ENCODE data around the gene C6orf163.
"Not testable (repeated sequence)": the region's sequence is repeated elsewhere in the genome, so short reads cannot be mapped to it uniquely, and the experiment has no call there.

Gene C6orf163

DNA sequence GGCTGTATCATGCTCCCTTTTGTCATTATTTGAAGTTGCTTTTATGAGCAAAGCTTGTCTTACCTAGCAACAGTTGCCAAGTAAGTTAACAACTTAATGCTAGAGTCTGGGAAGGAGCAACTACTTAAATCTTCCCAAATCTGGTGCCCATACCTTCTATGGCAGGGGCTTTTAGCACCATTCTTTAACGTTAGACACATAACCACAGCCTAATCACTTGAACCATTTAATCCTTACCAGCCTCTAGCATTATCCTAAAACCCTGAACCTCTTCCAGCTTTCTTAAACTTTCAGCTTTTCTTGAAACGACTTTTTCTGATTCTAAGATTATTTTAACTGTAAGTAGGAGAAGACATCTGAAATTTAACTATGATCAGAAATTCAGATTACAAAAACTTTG is at the start of gene C6orf163:
TSS of gene C6orf163 (plus strand) at position 83 of the 400 bp plus-strand sequence. CDS start at position 370, 287 bp downstream.
- DNase-seq (ENCODE audit: low read depth in 2 of 3, low spot score in 1 of 3): no peak

DNA sequence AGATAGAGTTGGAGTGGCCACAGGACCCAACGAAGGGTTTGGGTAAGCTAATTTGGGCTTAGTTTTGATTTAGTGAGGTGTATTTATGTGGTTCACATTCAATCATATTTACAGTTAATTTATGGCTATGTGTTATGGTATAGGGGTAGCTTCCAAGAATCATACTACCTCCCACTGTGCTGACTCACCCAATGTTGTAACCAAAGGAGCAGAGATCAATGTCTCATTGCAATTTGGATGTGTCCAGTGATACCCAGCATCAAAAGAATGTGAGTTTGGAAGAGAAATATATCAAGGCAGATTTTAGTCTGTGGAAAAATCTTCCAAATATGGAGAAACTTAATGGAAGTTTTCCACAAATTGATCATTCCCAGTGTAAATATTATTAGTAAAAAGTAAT is 47.5 kb upstream of the C6orf163 start:
- DNase-seq (ENCODE audit: low read depth in 2 of 3, low spot score in 1 of 3): no peak

DNA sequence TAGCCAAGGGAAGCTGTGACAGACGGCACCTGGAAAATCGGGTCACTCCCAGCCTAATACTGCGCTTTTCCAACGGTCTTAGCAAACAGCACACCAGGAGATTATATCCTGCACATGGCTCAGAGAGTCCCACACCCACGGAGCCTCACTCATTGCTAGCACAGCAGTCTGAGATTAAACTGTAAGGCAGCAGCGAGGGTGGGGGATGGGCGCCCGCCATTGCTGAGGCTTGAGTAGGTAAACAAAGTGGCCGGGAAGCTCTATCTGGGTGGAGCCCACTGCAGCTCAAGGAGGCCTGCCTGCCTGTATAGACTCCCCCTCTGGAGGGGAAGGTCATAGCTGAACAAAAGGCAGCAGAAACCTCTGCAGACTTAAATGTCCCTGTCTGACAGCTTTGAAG is 43.3 kb upstream of the C6orf163 start:
- DNase-seq (ENCODE audit: low read depth in 2 of 3, low spot score in 1 of 3): not testable (repeated sequence)

DNA sequence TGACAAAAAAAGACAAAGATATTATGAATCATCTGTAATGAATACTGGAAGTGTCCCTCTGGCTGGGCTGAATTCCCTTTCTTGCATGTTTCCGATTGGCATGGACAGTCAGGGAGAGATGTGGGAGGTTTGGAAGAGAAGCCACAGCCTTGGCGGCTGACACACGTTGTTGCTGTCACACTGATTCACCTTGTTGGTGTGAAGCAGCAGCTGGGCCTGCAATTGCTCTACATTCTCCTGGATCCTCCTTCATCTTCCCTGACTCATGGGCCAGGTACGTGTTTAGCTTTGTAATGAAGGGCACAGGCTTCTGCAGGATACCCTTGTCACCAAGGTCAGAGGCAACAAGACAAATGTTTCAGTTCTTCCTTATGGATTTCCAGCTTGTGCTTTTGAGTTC is 35.6 kb upstream of the C6orf163 start:
- DNase-seq (ENCODE audit: low read depth in 2 of 3, low spot score in 1 of 3): no peak

DNA sequence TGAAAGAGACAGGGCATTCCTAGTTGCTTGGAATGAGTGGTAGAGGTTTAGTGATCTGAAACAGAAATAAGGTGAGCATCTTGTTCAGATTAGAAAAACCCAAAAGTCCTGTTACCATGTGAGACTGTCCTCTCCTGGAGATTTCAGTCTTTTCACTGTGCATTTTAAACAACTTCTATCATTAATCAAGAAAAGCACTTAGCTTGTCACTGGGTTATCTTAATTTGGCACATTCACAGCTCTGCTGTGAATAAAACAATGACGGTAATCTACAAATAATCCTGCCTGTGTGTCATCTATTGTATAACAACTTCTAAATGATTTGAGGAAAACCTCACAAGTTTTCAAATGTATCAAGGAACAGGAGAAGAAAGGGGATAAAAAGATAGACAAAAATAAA is 31.8 kb upstream of the C6orf163 start:
- DNase-seq (ENCODE audit: low read depth in 2 of 3, low spot score in 1 of 3): no peak

DNA sequence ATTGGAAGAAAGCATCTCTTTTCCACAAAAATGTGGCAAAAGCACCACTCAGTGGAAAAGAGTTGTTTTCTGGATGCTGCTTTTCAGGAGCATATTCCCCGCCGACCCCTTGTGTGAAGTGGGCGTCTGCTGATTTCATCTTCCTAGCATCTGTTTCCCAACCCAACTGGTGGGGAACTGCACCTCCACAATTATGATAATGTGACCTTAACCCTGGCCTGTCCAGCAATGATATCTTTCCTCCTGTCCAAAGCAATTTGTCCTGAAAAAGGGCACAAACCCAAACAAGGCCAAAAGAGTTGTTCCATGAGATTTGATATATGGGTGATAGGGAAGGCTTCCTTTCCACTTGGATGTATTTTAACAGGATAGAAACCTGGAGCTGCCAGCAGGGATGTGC is 29.5 kb upstream of the C6orf163 start:
- DNase-seq (ENCODE audit: low read depth in 2 of 3, low spot score in 1 of 3): no peak

DNA sequence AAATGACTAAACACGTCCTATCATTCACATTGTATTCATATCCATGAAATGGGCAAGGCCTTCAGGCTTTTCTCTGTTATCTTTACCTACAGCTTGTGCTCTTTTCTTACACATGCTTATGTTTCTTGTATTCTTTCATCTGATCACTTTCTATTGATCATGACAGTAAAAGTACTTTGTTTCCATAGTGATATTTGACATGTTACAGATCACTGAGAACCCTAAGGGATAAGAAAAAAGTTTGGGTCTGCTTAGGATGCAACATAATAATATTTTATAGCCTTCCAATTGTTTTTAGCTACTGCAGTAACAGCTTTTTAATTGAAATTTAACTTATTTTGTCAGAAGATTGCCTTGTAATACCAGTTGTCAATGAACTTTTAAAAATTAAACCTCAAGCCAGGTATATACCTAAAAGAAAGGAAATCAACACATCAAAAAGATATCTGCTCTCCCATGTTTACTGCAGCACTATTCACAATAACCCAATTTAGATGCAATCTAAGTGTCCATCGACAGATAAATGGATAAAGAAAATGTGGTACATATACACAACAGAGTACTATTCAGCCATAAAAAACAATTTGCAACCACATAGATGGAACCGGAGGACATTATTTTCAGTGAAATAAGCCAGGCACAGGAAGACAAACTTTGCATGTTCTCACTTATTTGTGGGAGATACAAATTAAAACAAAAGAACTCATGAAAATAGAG is 25.2 kb upstream of the C6orf163 start:
- no peak for DNase-seq (ENCODE audit: low read depth in 2 of 3, low spot score in 1 of 3)

DNA sequence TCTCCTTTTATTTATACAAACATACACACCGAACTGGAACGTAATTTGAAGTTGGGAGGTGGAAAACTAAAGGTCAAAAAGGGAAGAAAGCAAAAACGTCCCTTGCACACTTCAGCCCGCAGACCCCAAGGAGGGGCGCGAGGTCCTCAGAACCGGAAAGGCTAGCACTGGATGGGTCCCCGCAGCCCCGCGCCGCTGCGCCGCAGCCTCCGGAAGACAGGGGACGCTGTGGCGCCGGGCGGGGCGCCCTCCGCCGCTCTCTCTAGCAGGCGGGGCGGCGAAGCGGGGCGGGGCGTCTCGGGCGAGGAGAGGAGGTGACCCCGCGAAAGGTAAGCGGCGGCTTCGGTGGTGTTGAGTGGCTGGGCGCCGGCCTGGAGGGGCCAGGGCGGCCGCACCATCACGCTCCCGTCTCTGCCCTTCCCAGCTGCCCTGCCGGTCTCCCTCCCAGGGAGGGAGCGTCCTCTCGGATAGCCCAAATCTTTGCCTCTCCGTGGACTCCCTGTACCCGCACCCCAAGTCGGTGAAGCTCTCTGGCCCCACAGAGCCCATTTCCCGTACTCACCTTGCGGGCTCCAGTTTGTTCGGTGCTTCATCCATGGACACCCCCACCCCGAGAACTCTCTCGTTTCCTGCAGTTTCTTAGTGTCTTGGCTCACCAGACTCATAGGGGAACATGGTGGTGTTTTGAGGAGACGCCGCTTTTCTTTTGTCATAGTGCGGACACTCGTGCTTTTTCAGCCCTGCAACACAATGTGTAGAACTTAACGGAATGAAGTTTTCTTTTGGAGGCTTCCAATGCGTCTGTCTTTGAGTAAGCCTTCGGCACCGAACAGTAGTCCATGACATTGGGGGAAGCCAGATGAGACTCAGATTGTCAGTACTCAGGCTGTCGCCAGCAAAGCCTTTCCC is 22.1 kb upstream of the C6orf163 start, which contains the start of gene SMIM8:
TSS of gene SMIM8 (plus strand) at position 285 of the 909 bp plus-strand sequence. CDS start 14,444 bp downstream, outside the sequence.
- DNase-seq (ENCODE audit: low read depth in 2 of 3, low spot score in 1 of 3): peak; percentile 67 to 88 (median 82)

DNA sequence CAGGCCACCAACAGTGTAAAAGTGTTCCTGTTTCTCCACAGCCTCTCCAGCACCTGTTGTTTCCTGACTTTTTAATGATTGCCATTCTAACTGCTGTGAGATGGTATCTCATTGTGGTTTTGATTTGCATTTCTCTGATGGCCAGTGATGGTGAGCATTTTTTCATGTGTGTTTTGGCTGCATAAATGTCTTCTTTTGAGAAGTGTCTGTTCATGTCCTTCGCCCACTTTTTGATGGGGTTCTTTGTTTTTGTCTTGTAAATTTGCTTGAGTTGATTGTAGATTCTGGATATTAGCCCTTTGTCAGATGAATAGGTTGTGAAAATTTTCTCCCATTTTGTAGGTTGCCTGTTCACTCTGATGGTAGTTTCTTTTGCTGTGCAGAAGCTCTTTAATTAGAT is 20.7 kb upstream of the C6orf163 start:
- DNase-seq (ENCODE audit: low read depth in 2 of 3, low spot score in 1 of 3): not testable (repeated sequence)

DNA sequence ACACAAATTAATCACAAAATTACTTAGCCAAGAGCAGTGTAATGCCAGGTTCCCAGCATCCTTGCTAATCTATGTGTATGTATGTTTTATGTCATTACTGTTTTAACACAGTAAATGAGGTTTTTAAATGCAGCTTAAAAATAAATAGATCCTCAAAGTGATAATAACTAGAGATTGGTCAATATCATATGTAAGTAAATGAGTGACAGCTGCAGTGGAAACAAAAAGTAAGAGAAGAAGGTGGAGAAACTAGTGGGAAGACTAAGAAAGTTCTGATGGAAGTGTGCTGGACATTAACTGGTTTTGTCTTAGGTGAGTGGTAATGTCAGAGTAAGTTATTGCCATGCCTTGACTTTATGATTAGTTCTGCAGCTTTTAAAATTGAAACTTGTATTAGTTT is 13.7 kb upstream of the C6orf163 start:
- DNase-seq (ENCODE audit: low read depth in 2 of 3, low spot score in 1 of 3): no peak

DNA sequence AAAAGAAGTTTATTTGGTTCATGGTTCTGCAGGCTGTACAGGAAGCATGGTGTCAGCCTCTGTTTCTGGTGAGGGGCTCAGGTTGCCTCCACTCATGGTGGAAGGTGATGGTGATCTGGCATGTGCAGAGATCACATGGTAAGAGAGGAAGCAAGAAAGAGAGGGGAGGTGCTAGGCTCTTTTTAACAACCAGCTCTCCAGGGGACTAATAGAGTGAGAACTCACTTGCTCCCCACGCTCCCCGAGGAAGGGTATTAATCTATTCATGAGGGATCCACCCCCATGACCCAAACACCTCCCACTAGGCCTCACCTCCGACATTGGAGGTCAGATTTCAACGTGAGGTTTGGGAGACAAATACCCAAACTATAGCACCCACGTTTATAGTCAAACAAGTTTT is 11.6 kb upstream of the C6orf163 start:
- no peak for DNase-seq (ENCODE audit: low read depth in 2 of 3, low spot score in 1 of 3)

DNA sequence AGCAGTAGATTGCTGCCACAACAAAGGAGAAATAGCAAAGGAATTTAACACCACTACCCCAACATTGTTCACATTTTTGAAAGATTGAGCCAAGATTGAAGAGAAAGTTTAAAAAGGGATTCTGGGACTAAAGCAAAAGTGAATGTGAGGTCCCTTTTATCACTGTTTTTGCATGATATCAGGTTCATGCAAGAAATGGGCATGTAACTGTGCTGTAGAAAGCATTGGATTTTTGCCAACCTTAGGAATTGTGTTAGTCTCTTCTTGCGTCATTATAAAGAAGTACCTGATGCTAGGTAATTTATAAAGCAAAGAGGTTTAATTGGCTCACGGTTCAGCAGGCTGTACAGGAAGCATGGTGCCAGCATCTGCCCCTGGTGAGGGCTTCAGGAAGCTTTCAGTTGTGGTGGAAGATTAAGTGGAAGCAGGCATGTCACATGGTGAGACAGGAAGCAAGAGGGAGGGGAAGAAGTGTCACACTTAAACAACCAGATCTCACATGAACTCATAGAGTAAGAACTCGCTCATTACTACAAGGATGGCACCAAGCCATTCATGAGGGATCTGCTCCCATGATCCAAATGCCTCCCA is 10.9 kb upstream of the C6orf163 start:
- no peak for DNase-seq (ENCODE audit: low read depth in 2 of 3, low spot score in 1 of 3)

DNA sequence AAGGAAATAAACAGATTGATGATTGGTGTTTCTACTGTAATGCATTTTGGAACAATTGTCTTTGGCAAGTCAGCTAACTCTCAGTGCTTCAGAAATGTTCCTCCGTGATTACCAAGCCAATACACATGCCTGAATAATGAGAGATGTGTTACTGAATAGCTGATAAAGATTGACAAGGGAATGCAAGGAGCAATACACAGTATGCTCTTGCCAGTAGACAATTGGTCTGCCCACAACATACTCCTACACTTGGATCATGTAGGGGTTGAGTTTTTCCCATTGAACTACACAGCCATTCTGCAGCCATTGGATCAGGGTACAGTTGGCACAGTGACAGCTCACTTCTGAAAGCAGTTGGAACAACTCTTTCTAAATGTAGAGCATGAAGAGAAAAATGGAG is 9.9 kb upstream of the C6orf163 start:
- no peak for DNase-seq (ENCODE audit: low read depth in 2 of 3, low spot score in 1 of 3)

DNA sequence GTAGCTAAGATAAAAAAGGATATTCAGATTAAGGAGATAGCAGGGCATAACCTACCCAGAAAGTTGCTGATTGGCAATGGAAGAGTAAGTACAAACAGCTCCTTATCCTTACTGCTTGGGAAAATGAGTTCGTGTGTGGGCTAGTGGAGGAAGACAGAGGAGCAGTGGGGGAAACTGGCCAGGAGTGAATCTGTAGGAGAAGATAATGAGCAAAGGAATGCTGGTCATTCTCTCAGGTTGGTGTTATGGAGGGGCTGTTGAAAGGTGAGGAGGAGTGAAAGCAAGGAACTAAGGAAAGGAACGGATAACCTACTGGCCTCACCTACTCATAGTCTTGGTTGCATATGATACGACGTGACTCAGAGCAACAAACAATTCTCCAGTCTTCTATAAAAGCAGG is 8.2 kb upstream of the C6orf163 start:
- DNase-seq (ENCODE audit: low read depth in 2 of 3, low spot score in 1 of 3): no peak

DNA sequence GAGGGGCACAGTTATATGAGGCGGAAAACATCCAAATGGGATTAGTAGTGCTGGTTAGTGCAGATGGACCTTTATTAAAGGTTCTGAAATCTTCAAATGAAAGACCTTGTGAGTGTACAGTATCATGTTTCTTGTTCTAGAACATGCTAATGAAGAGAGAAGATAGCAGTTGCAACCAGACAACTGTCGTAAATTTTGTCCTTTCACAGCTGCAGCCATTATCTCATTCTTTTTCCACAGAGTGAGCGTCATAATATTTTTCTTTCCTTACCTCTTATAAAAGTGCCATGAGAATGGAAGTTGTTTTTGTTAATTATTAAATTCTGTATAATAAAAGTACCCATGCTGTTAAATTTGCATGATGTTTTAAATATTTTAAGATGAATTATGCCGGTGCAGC is 4.4 kb upstream of the C6orf163 start:
- no peak for DNase-seq (ENCODE audit: low read depth in 2 of 3, low spot score in 1 of 3)

DNA sequence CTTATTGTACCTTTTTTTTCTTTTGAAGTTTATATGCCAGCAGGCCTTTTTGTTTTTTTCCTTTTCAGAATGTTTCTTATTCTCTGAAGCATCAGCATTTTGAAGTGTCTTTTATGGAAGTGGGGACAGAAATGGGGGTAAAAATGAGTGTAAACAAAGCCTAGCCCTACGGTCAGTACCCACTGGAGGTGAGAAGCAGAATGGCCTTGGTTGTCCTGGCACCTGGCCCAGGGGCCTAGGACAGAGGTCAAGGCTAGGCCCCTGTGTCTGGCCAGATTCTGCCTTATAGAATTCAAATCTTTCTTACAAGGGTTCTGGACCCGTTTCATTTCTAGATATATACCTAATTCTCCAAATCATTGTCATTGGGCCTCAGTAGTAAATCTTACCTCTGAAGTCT is 3.5 kb upstream of the C6orf163 start:
- DNase-seq (ENCODE audit: low read depth in 2 of 3, low spot score in 1 of 3): no peak

DNA sequence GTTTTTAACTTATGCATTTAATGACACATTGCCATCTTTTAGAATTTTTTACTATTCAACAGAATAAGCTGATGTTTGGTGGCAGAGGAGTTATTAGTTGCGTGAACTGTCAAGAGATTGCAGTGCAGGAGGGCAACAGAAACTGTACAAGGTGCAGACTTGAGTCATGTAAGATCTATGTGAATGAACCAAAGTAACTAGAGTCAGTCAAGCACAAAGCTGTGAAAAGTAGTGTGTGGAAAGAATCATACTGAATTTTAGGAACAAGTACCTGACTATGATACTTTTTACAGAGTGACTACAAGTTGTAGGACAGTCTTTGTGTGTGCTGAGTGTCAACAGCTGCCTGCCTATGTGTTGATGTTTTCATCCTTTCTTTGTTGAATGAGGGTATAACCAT is 2.7 kb upstream of the C6orf163 start:
- no peak for DNase-seq (ENCODE audit: low read depth in 2 of 3, low spot score in 1 of 3)

DNA sequence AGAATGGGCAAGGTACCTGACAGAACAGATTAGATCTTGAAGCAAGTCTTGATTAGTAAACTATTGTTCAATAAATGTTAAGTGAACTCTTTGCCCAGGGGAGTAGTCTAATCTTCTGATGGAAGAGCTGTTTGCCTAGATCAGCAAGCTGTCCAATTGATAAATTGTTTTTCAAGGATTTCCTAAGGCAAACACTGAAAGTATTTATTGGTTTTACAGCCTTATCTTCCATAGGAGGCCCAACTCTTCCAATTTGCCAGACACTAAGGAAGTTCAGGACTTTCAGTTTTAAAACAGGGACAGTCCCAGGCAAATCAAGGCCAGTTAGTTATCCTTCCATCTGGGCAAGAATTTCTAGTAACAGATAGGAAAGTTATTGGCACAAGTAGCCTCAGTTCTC is 1.8 kb upstream of the C6orf163 start:
- DNase-seq (ENCODE audit: low read depth in 2 of 3, low spot score in 1 of 3): no peak

DNA sequence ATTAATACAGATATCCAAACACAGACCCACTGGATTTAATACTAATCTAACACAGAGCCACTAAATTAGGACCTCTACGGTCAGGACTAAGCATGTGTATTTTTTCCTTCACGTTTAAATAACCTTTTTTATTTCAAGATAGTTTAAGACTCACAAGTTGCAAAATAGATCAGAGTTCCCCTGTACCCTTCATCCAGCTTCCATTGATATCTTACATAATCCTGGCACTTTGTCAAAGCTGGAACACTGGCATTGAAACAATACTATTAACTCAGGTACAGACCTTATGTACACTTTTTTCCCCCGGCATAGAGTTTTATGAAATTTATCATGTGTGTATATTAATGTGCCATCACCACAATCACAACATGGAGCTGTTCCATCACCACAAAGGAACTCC is 2.1 kb downstream of the C6orf163 start:
- no peak for DNase-seq (ENCODE audit: low read depth in 2 of 3, low spot score in 1 of 3)

DNA sequence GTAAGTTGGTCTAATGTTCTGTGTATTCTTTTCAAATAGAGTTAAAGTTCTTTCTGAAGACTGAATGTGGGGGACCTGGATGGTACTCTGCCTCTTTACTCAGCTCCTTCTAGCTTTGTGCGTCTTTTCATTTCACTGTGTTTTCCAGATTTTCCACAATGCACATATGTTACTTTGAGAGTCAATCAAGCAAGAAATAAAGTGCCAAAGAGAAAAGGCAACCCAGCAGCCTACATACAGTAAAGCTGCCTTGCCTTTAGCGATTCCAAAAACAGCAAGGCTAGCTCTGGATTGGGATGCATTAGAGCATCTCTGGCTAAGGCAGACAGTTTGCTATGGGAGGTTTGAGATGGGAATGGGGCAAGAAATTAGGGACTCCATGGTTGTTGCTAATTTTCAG is 5.3 kb downstream of the C6orf163 start:
- no peak for DNase-seq (ENCODE audit: low read depth in 2 of 3, low spot score in 1 of 3)

DNA sequence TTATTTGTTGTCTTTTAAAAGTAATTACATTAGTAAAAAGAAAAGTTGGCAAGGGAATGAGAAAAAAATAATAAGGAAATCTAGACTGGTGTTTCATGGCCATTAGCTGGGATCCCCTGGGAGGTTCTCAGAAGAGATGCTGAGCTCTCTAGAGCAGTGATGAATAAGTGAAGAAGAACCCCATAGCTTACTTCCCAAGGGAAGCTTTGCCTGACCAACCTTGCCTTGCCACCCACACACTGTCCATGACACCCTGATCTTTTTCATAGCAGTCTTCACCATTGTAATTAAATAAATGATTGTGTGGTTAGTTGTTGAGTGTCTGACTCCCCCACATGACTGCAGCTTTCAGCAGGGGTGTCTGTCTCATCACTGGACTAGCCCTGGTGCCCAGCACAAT is 5.9 kb downstream of the C6orf163 start:
- no peak for DNase-seq (ENCODE audit: low read depth in 2 of 3, low spot score in 1 of 3)

DNA sequence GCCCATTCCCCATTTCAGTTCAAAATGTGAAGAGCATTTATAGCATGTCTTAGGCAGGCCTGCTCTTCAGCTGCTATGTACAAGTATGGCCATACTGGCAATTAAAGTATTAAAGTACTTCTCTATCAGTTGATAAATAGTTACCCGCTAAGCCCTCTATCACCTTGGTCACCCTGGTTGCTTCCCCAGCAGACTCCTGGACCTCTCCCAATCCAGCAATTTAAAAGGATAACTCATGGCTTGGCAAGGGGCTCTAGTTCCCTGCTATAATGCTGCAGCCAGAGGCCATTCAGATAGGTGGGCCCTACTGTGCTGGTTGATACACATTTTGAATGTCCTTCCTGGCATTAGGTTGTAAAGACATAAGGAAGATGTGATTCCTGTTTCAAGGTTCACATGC is 7.0 kb downstream of the C6orf163 start:
- no peak for DNase-seq (ENCODE audit: low read depth in 2 of 3, low spot score in 1 of 3)

Measured in stimulated activated CD4-positive, alpha-beta T cell treated with anti-CD3 and anti-CD28 coated beads, Interleukin-12 subunit alpha, Interleukin-12 subunit beta, amount 100 ng/mL, for 48 hours (primary cell).